HL-60 (cell line): ENCODE measurements around the gene MEOX1.

Experiments used
- DNase-seq, 2 experiments: peaks; one replicate each; pipeline ENCODE4 v3.0.0-alpha.2; 2010 to 2020; ENCODE audit warnings: low read depth in 1 of 2, low spot score in 1 of 2
- H3K27ac ChIP-seq: fragments of 250-450 bp; sonication (Bioruptor Pico); replicated peaks from 2 replicates; pipeline ENCODE4 v1.5.1; 2020; ENCODE audit warnings: mild to moderate bottlenecking, moderate library complexity
- H3K27me3 ChIP-seq: fragments of 250-450 bp; sonication (Bioruptor Pico); 2 replicates; pipeline ENCODE4 v1.5.1; 2021; ENCODE audit warnings: mild to moderate bottlenecking, moderate library complexity; ENCODE audit not compliant: insufficient read depth, poor library complexity, severe bottlenecking
- H3K4me3 ChIP-seq: replicated peaks from 2 replicates; pipeline ENCODE4 v1.5.1; 2011; ENCODE audit warnings: mild to moderate bottlenecking, control low read depth, low read length; ENCODE audit not compliant: insufficient read depth
- GABPA ChIP-seq: IDR thresholded peaks from 2 replicates; pipeline ENCODE4 v1.6.1; 2012; ENCODE audit warnings: low read depth
- POLR2AphosphoS5 ChIP-seq: IDR thresholded peaks from 2 replicates; pipeline ENCODE4 v1.6.1; 2012; ENCODE audit warnings: low read depth
- SPI1 ChIP-seq: IDR thresholded peaks from 2 replicates; pipeline ENCODE4 v1.6.1; 2012; ENCODE audit warnings: low read depth, mild to moderate bottlenecking, borderline replicate concordance
- TF ChIP-seq, protein P1 (sequence below): IDR thresholded peaks from one replicate; pipeline ENCODE4 v1.5.1; 2011; ENCODE audit warnings: low read length, control low read depth, inconsistent platforms; ENCODE audit not compliant: insufficient read depth
- TF ChIP-seq, protein P2 (sequence below): IDR thresholded peaks from 2 replicates; pipeline ENCODE4 v1.6.1; 2012; ENCODE audit warnings: low read depth; ENCODE audit not compliant: insufficient replicate concordance

MEOX1 gene

DNA sequence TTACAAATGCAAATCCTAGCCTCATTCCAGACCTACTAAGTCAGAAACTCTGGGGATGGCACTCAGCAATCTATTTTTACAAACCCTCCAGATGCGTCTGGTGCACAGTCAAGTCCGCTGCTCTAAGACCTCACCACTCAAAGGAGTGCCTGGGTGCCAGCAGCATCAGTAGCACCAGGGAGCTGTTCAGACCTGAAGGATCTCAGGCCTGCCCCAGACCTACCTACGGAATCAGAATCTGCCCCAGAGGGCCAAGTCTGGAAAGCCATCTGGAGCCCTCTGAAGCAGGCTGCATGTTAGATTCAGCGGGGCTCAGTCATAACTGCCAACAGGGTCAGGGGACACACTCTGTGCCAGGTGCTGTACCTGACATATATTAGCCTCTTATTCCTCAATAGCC lies 17.6 kb downstream of the MEOX1 start:
- no peak overlapping the region for H3K27ac ChIP-seq
- H3K4me3 ChIP-seq = no peak overlapping the region
- DNase-seq = no peak
- TF ChIP-seq, protein P1, sequence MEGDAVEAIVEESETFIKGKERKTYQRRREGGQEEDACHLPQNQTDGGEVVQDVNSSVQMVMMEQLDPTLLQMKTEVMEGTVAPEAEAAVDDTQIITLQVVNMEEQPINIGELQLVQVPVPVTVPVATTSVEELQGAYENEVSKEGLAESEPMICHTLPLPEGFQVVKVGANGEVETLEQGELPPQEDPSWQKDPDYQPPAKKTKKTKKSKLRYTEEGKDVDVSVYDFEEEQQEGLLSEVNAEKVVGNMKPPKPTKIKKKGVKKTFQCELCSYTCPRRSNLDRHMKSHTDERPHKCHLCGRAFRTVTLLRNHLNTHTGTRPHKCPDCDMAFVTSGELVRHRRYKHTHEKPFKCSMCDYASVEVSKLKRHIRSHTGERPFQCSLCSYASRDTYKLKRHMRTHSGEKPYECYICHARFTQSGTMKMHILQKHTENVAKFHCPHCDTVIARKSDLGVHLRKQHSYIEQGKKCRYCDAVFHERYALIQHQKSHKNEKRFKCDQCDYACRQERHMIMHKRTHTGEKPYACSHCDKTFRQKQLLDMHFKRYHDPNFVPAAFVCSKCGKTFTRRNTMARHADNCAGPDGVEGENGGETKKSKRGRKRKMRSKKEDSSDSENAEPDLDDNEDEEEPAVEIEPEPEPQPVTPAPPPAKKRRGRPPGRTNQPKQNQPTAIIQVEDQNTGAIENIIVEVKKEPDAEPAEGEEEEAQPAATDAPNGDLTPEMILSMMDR = no peak
- no peak for TF ChIP-seq POLR2AphosphoS5
- no peak for TF ChIP-seq SPI1
- TF ChIP-seq, protein P2, sequence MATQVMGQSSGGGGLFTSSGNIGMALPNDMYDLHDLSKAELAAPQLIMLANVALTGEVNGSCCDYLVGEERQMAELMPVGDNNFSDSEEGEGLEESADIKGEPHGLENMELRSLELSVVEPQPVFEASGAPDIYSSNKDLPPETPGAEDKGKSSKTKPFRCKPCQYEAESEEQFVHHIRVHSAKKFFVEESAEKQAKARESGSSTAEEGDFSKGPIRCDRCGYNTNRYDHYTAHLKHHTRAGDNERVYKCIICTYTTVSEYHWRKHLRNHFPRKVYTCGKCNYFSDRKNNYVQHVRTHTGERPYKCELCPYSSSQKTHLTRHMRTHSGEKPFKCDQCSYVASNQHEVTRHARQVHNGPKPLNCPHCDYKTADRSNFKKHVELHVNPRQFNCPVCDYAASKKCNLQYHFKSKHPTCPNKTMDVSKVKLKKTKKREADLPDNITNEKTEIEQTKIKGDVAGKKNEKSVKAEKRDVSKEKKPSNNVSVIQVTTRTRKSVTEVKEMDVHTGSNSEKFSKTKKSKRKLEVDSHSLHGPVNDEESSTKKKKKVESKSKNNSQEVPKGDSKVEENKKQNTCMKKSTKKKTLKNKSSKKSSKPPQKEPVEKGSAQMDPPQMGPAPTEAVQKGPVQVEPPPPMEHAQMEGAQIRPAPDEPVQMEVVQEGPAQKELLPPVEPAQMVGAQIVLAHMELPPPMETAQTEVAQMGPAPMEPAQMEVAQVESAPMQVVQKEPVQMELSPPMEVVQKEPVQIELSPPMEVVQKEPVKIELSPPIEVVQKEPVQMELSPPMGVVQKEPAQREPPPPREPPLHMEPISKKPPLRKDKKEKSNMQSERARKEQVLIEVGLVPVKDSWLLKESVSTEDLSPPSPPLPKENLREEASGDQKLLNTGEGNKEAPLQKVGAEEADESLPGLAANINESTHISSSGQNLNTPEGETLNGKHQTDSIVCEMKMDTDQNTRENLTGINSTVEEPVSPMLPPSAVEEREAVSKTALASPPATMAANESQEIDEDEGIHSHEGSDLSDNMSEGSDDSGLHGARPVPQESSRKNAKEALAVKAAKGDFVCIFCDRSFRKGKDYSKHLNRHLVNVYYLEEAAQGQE = no peak
- no peak for TF ChIP-seq GABPA
- peaks cover 26% of the 10 kb centered on the region for H3K27me3 ChIP-seq

GRCh38 chr17:43641416-43641815 lies 20.3 kb downstream of the MEOX1 start:
- TF ChIP-seq SPI1 (no peak), POLR2AphosphoS5 (no peak), GABPA (no peak)
- TF ChIP-seq, protein P1 = no peak
- TF ChIP-seq, protein P2 = no peak
- Histone ChIP-seq H3K27ac (no peak overlapping the region), H3K27me3 (peaks cover 16% of the 10 kb centered on the region), H3K4me3 (no peak overlapping the region)
- no peak for DNase-seq

GRCh38 chr17:43640491-43641252 lies 21.1 kb downstream of the MEOX1 start:
- TF ChIP-seq, protein P1 = no peak
- TF ChIP-seq GABPA = no peak
- no peak for TF ChIP-seq POLR2AphosphoS5
- TF ChIP-seq SPI1 = no peak
- TF ChIP-seq, protein P2 = no peak

More at GRCh38 chr17:43640491-43641252, 21.1 kb downstream of the MEOX1 start:
- no peak overlapping the region for H3K4me3 ChIP-seq
- H3K27me3 ChIP-seq = peaks cover 12% of the 10 kb centered on the region
- H3K27ac ChIP-seq = no peak overlapping the region
- DNase-seq = no peak
